Keratinocyte (primary cell): ENCODE results near the gene ABCA3. TPM values are rescaled to one million over a fixed set of nuclear protein-coding genes. Genes with fewer than 3 reads are reported as not detected.

Source experiments
- DNase-seq: peaks from one replicate; pipeline ENCODE4 v3.0.0-alpha.2; 2011; ENCODE audit warnings: low read depth, missing footprints, low spot score
- FAIRE-seq: peaks from 2 replicates; lab custom pipeline; 2011; peaks lifted over from hg19 to GRCh38; lab: Jason Lieb, UNC
- H2AFZ ChIP-seq: 2 replicates; pipeline ENCODE4 v1.6.0; 2012; ENCODE audit warnings: low read length, control low read depth, inconsistent platforms; ENCODE audit not compliant: control insufficient read depth
- H3K27ac ChIP-seq: 2 replicates; pipeline ENCODE4 v1.5.1; 2011; ENCODE audit warnings: low read length; ENCODE audit not compliant: control insufficient read depth, insufficient read depth
- H3K27me3 ChIP-seq: 3 replicates; pipeline ENCODE4 v1.6.0; 2011; ENCODE audit warnings: low read length; ENCODE audit not compliant: control insufficient read depth, insufficient read depth; ENCODE audit errors: extremely low read depth
- H3K36me3 ChIP-seq, 2 experiments: 2 replicates in 1 of 2; 3 replicates in 1 of 2; pipeline ENCODE4 v1.5.1; 2011; ENCODE audit warnings: low read length in 2 of 2, mild to moderate bottlenecking in 1 of 2; ENCODE audit not compliant: control insufficient read depth in 2 of 2, insufficient read depth in 2 of 2; ENCODE audit errors: extremely low read depth in 1 of 2
- H3K4me1 ChIP-seq: 3 replicates; pipeline ENCODE4 v1.5.1; 2011; ENCODE audit warnings: low read length; ENCODE audit not compliant: control insufficient read depth, insufficient read depth; ENCODE audit errors: extremely low read depth
- H3K4me2 ChIP-seq: 3 replicates; pipeline ENCODE4 v1.6.0; 2011; ENCODE audit warnings: low read depth, low read length; ENCODE audit not compliant: control insufficient read depth, insufficient read depth; ENCODE audit errors: extremely low read depth
- H3K4me3 ChIP-seq, 3 experiments: fragments of 200-600 bp in 1 of 3; sonication (generic) in 1 of 3; 2 replicates in 2 of 3; 3 replicates in 1 of 3; pipeline ENCODE4 v1.5.1; 2011 to 2016; ENCODE audit warnings: low read length in 3 of 3, mild to moderate bottlenecking in 3 of 3, control low read depth in 2 of 3, inconsistent platforms in 1 of 3, low read depth in 1 of 3, mixed read lengths in 1 of 3, mixed run types in 1 of 3, moderate library complexity in 1 of 3; ENCODE audit not compliant: control insufficient read depth in 2 of 3, insufficient read depth in 2 of 3; ENCODE audit errors: extremely low read depth in 1 of 3
- H3K79me2 ChIP-seq: 2 replicates; pipeline ENCODE4 v1.6.0; 2012; ENCODE audit warnings: low read length; ENCODE audit not compliant: control insufficient read depth, insufficient read depth
- H3K9ac ChIP-seq: 3 replicates; pipeline ENCODE4 v1.6.0; 2011; ENCODE audit warnings: low read length; ENCODE audit not compliant: control insufficient read depth, insufficient read depth; ENCODE audit errors: extremely low read depth
- H3K9me1 ChIP-seq: 3 replicates; pipeline ENCODE4 v1.6.0; 2011; ENCODE audit warnings: low read length; ENCODE audit not compliant: control insufficient read depth, insufficient read depth; ENCODE audit errors: extremely low read depth
- H3K9me3 ChIP-seq: 2 replicates; pipeline ENCODE4 v1.5.1; 2012; ENCODE audit warnings: low read depth, low read length; ENCODE audit not compliant: control insufficient read depth
- H4K20me1 ChIP-seq: 3 replicates; pipeline ENCODE4 v1.6.0; 2011; ENCODE audit warnings: low read length; ENCODE audit not compliant: control insufficient read depth, insufficient read depth; ENCODE audit errors: extremely low read depth
- CTCF ChIP-seq, 3 experiments: IDR thresholded peaks in 1 of 3; conservative IDR thresholded peaks in 1 of 3; optimal IDR thresholded peaks in 1 of 3; 2 replicates in 2 of 3; 3 replicates in 1 of 3; pipeline versions ENCODE3 to v1.5.1; 2011; ENCODE audit warnings: low read length in 3 of 3, mild to moderate bottlenecking in 3 of 3, moderate library complexity in 2 of 3, control low read depth in 1 of 3, inconsistent platforms in 1 of 3; ENCODE audit not compliant: insufficient read depth in 2 of 3; ENCODE audit errors: extremely low read depth in 1 of 3
- EZH2 ChIP-seq: IDR thresholded peaks from one replicate; pipeline ENCODE4 v1.6.1; 2012; ENCODE audit warnings: inconsistent platforms, mild to moderate bottlenecking, low read length, moderate library complexity
- dilution Hi-C: fragments of 300-500 bp; cut with MboI; formaldehyde crosslinking; loops from one replicate; pipeline ENCODE4 v1.7.0; 2020; ENCODE audit warnings: low sequenced_read_pairs; ENCODE audit not compliant: extremely low pct_ligation_motif_present
- polyA plus RNA-seq, 5 experiments: library from polyadenylated mRNA; depleted of rRNA in 3 of 5; stranded (reverse) in 3 of 5; stranded (forward) in 1 of 5; unstranded in 1 of 5; fragments of >200 nt; gene quantifications; 1 replicate in 1 of 5; 2 replicates in 3 of 5; 3 replicates in 1 of 5; pipeline versions ENCODE4 v1.2.1 to v1.2.3, GENCODE V29; 2011 to 2012; ENCODE audit warnings: missing spikeins in 2 of 5, low read depth in 1 of 5, low replicate concordance in 1 of 5

The ABCA3 gene
- polyA plus RNA-seq, 1 donor (not counting 4 experiments of a cell fraction or from before 2014, with no cell fraction given): 0.08 TPM

- H3K4me3 ChIP-seq: no peak overlapping the region
- H3K4me2 ChIP-seq: no peak overlapping the region
- H3K4me1 ChIP-seq: peaks cover 17% of the 10 kb centered on the region
- DNase-seq (no peak), FAIRE-seq (no peak)
- peaks cover 26 to 51% of the 10 kb centered on the region in 2 experiments for H3K36me3 ChIP-seq
- peaks cover 3% of the 10 kb centered on the region for H3K9me1 ChIP-seq
- TF ChIP-seq CTCF (optimal IDR thresholded peaks at IDR 0.05 in 1 of 3, IDR thresholded peaks at IDR 0.05 in 1 of 3, conservative IDR thresholded peaks at IDR 0.05 in 1 of 3; ENCODE audit: extremely low read depth in 1 of 3, insufficient read depth in 2 of 3, low read length in 3 of 3): no peak
- TF ChIP-seq EZH2: no peak
- H3K79me2 ChIP-seq: peaks cover 29% of the 10 kb centered on the region
- no peaks in the 10 kb centered on the region for H3K27me3 ChIP-seq
- no peaks in the 10 kb centered on the region for H3K9me3 ChIP-seq
- H2AFZ ChIP-seq: no peak overlapping the region
- no peak overlapping the region for H3K9ac ChIP-seq
- dilution Hi-C loops: no loop called here
- H3K27ac ChIP-seq: no peak overlapping the region
- H4K20me1 ChIP-seq: peaks cover 2% of the 10 kb centered on the region
These were observed 110.2 kb downstream of the ABCA3 start for GRCh38 chr16:2230376-2230775.

DNA sequence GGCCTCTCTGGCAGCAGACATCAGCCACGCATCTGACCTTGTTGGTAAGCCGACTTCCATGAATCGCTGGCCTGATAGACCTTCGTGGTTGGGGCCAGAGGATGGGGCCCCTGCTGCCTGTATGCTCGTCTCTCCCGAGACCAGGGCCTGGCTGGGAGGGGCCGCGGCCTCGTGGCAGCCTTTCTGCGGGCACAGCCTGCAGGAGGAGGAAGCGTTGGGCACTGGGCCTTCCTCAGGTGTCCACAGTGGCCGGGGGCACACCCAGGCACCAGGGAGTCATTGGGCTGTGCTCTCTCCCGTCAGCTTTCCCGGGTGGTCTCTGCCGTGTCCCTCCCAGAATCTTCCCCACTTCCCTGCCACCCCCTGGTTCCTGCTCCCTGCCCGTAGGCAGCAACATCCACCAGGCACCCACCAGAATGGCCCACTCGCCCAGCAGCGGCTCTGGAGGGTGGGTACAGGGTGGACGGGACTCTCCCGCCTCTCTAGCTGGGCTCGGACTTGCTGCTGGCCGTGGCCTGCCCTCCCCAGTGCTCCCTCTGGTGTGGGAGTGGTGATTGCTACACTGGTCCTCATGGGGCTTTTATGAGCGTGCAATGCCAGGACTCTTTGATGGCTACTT, 110.8 kb downstream of the ABCA3 start:
- no peak overlapping the region for H3K4me2 ChIP-seq
- H3K4me3 ChIP-seq: no peak overlapping the region
- TF ChIP-seq EZH2 (no peak), CTCF (optimal IDR thresholded peaks at IDR 0.05 in 1 of 3, IDR thresholded peaks at IDR 0.05 in 1 of 3, conservative IDR thresholded peaks at IDR 0.05 in 1 of 3; ENCODE audit: extremely low read depth in 1 of 3, insufficient read depth in 2 of 3, low read length in 3 of 3) (no peak)
- H3K79me2 ChIP-seq: peaks cover 35% of the 10 kb centered on the region
- dilution Hi-C loops: no loop called here
- peaks cover 3% of the 10 kb centered on the region for H3K9me1 ChIP-seq
- H3K27me3 ChIP-seq: no peaks in the 10 kb centered on the region
- no peak for FAIRE-seq
- H3K4me1 ChIP-seq: peaks cover 17% of the 10 kb centered on the region
- DNase-seq: no peak
- H3K27ac ChIP-seq: no peak overlapping the region
- H4K20me1 ChIP-seq: no peaks in the 10 kb centered on the region
- H3K36me3 ChIP-seq: peaks cover 22 to 46% of the 10 kb centered on the region in 2 experiments
- no peak overlapping the region for H3K9ac ChIP-seq
- no peaks in the 10 kb centered on the region for H3K9me3 ChIP-seq
- no peak overlapping the region for H2AFZ ChIP-seq
